Panc1 (cell line): ENCODE data around the gene MEX3D. TPM values are rescaled to one million over a fixed set of nuclear protein-coding genes. Genes with fewer than 3 reads are reported as not detected.

Experiments used
- ATAC-seq: fragments of 200-7000 bp; cut with Tn5 transposase; 2 replicates; pipeline ENCODE4 v1.9.1; 2020; ENCODE audit warnings: mild to moderate bottlenecking, moderate library complexity
- BruUV-seq: library from RNA; stranded (reverse); fragments of 400-500 nt; replicated peaks from 2 replicates; lab custom pipeline; 2021; lab: Mats Ljungman, UMichigan
- CTCF ChIA-PET: fragments of 300-600 bp; sonication (Branson Sonifier 250); formaldehyde crosslinking; loops from one replicate; lab custom pipeline; 2022; ENCODE audit warnings: antibody characterized with exemption; lab: Charles Lee
- POLR2A ChIA-PET: fragments of 300-600 bp; sonication (Branson Sonifier 250); formaldehyde crosslinking; loops from one replicate; lab custom pipeline; 2022; ENCODE audit warnings: antibody characterized with exemption; lab: Charles Lee
- DNase-seq: peaks from one replicate; pipeline ENCODE4 v3.0.0-alpha.2; 2010; ENCODE audit warnings: low read depth, low spot score
- H3K27ac ChIP-seq: 2 replicates; pipeline ENCODE4 v1.5.1; 2011; ENCODE audit warnings: mild to moderate bottlenecking, low read length, inconsistent platforms
- H3K27me3 ChIP-seq: fragments of 200-500 bp; sonication (Bioruptor generic); 2 replicates; pipeline ENCODE4 v1.6.0; 2014; ENCODE audit warnings: low read length, inconsistent platforms; ENCODE audit not compliant: control insufficient read depth, insufficient read depth
- H3K36me3 ChIP-seq: fragments of 200-500 bp; sonication (Bioruptor generic); 2 replicates; pipeline ENCODE4 v1.5.1; 2014; ENCODE audit warnings: inconsistent platforms, mild to moderate bottlenecking, low read length, moderate library complexity; ENCODE audit not compliant: control insufficient read depth, insufficient read depth
- H3K4me1 ChIP-seq: 2 replicates; pipeline ENCODE4 v1.5.1; 2011; ENCODE audit warnings: inconsistent platforms, mild to moderate bottlenecking, low read length, moderate library complexity; ENCODE audit not compliant: control insufficient read depth, insufficient read depth
- H3K4me3 ChIP-seq, 2 experiments: 2 replicates each; pipeline ENCODE4 v1.5.1; 2011 to 2012; ENCODE audit warnings: low read depth in 2 of 2, low read length in 2 of 2, mild to moderate bottlenecking in 2 of 2, inconsistent platforms in 1 of 2, moderate library complexity in 1 of 2
- H3K9me3 ChIP-seq: fragments of 200-500 bp; sonication (Bioruptor generic); 2 replicates; pipeline ENCODE4 v1.5.1; 2014; ENCODE audit warnings: low read depth, mild to moderate bottlenecking, inconsistent platforms, low read length, moderate library complexity; ENCODE audit not compliant: control insufficient read depth, insufficient read depth
- POLR2AphosphoS5 ChIP-seq: IDR thresholded peaks from 2 replicates; pipeline ENCODE4 v1.6.1; 2012; ENCODE audit warnings: mild to moderate bottlenecking, low read depth, low read length, moderate library complexity
- SIN3A ChIP-seq: IDR thresholded peaks from 2 replicates; pipeline ENCODE4 v1.6.1; 2012; ENCODE audit warnings: low read depth, mild to moderate bottlenecking, low read length, moderate library complexity, borderline replicate concordance; ENCODE audit not compliant: insufficient read depth
- TCF7L2 ChIP-seq: IDR thresholded peaks from 2 replicates; pipeline ENCODE4 v1.6.1; 2011; ENCODE audit warnings: mild to moderate bottlenecking, low read depth, low read length, inconsistent platforms
- in situ Hi-C: cut with HindIII; loops from 2 replicates; pipeline ENCODE4 v1.10.0; 2016; ENCODE audit warnings: low sequenced_read_pairs, low pct_unique_long_range_greater_than_20kb
- intact Hi-C: fragments of 100-400 bp; cut with micrococcal nuclease; formaldehyde crosslinking; loops from one replicate; pipeline ENCODE4 v1.10.0; 2022; ENCODE audit not compliant: unreplicated experiment
- total RNA-seq: library from RNA; stranded (reverse); gene quantifications from one replicate; pipeline ENCODE4 v1.2.1, GENCODE V29; 2021; ENCODE audit not compliant: unreplicated experiment
- TF ChIP-seq, protein P1 (sequence below): fragments of 450-650 bp; IDR thresholded peaks from 2 replicates; pipeline ENCODE4 v1.5.1; 2017; ENCODE audit warnings: mild to moderate bottlenecking
- TF ChIP-seq, protein P2 (sequence below), 2 experiments: IDR thresholded peaks; 2 replicates each; pipeline ENCODE4 v1.6.1; 2011 to 2012; ENCODE audit warnings: low read depth in 2 of 2, control low read depth in 1 of 2, low read length in 1 of 2, mild to moderate bottlenecking in 1 of 2, moderate library complexity in 1 of 2; ENCODE audit not compliant: insufficient read depth in 1 of 2

MEX3D gene
- total RNA-seq, 1 experiment from 2014 or later: 73.7 TPM

DNA sequence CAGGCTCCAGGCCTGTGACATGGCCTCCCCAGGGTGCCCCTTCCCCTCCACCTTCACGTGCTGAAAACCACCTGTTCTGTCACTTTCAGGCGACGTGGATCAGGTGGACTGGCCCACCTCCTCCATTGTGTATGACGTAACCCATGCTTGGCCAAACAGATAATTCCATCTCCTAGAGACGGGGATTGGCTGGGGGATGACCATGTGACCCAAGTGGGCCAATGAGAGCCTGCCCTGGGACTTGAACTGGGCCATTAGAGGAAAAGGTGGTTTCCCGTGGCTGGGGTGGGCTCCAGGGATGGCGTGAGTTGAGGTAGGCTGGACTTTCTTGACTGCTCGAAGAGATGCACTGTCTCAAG lies 51.8 kb downstream of the MEX3D start:
- intact Hi-C loops: no loop called here
- no TSS peak for BruUV-seq
- ChIA-PET POLR2A (no interaction called here), CTCF (no interaction called here)
- Histone ChIP-seq H3K27ac (no peak overlapping the region), H3K9me3 (no peaks in the 10 kb centered on the region), H3K36me3 (peaks cover 2% of the 10 kb centered on the region; the same call in 1 of the 2 replicates), H3K4me3 (no peak overlapping the region), H3K4me1 (no peaks in the 10 kb centered on the region), H3K27me3 (no peaks in the 10 kb centered on the region)
- ATAC-seq: no peak
- TF ChIP-seq TCF7L2: no peak
- no peak for TF ChIP-seq POLR2AphosphoS5
- TF ChIP-seq, protein P1, sequence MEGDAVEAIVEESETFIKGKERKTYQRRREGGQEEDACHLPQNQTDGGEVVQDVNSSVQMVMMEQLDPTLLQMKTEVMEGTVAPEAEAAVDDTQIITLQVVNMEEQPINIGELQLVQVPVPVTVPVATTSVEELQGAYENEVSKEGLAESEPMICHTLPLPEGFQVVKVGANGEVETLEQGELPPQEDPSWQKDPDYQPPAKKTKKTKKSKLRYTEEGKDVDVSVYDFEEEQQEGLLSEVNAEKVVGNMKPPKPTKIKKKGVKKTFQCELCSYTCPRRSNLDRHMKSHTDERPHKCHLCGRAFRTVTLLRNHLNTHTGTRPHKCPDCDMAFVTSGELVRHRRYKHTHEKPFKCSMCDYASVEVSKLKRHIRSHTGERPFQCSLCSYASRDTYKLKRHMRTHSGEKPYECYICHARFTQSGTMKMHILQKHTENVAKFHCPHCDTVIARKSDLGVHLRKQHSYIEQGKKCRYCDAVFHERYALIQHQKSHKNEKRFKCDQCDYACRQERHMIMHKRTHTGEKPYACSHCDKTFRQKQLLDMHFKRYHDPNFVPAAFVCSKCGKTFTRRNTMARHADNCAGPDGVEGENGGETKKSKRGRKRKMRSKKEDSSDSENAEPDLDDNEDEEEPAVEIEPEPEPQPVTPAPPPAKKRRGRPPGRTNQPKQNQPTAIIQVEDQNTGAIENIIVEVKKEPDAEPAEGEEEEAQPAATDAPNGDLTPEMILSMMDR: no peak
- TF ChIP-seq SIN3A: no peak
- TF ChIP-seq, protein P2, sequence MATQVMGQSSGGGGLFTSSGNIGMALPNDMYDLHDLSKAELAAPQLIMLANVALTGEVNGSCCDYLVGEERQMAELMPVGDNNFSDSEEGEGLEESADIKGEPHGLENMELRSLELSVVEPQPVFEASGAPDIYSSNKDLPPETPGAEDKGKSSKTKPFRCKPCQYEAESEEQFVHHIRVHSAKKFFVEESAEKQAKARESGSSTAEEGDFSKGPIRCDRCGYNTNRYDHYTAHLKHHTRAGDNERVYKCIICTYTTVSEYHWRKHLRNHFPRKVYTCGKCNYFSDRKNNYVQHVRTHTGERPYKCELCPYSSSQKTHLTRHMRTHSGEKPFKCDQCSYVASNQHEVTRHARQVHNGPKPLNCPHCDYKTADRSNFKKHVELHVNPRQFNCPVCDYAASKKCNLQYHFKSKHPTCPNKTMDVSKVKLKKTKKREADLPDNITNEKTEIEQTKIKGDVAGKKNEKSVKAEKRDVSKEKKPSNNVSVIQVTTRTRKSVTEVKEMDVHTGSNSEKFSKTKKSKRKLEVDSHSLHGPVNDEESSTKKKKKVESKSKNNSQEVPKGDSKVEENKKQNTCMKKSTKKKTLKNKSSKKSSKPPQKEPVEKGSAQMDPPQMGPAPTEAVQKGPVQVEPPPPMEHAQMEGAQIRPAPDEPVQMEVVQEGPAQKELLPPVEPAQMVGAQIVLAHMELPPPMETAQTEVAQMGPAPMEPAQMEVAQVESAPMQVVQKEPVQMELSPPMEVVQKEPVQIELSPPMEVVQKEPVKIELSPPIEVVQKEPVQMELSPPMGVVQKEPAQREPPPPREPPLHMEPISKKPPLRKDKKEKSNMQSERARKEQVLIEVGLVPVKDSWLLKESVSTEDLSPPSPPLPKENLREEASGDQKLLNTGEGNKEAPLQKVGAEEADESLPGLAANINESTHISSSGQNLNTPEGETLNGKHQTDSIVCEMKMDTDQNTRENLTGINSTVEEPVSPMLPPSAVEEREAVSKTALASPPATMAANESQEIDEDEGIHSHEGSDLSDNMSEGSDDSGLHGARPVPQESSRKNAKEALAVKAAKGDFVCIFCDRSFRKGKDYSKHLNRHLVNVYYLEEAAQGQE (IDR thresholded peaks at IDR 0.05; ENCODE audit: insufficient read depth in 1 of 2, low read depth in 2 of 2, low read length in 1 of 2): no peak
- in situ Hi-C loops: no loop called here
- no peak for DNase-seq

DNA sequence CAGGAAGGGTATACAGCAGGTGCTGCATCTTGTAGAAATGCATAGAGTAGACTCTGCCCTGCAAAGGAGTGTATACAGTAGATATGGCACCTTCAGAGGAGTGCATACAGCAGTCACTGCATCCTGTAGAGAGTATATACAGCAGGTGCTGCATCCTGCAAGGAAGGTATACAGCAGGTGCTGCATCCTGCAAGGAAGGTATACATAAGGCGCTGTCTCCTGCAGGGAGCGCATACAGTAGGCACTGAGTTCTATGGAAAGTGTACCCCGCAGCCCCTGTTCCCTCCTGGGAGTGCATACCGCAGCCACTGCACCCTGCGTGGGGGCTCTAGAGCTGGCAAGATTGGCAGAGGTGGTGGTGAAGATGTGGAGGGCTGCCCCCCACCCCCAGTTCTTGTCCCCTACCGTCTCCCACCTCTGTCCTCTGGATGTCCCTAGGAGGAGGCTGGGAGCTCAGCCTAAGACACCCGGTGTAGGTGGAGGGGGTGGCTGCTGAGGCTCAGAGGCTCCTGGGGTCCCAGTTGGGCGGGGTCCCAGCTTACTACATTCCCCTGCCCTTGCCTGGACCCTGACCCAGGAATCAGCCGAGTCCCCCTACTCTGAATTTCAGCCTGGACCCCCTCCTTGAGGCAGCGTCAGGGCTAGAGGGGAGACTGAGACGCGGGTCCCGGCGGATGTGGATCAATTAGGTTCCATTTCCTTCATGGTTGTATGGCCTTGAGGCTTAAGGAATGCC lies 53.0 kb downstream of the MEX3D start:
- no peaks in the 10 kb centered on the region for H3K4me1 ChIP-seq
- ATAC-seq (no peak), DNase-seq (no peak)
- intact Hi-C loops: no loop called here
- H3K36me3 ChIP-seq: peaks cover 2% of the 10 kb centered on the region; the same call in 1 of the 2 replicates
- in situ Hi-C loops: no loop called here
- no peak overlapping the region for H3K27ac ChIP-seq
- H3K27me3 ChIP-seq: no peaks in the 10 kb centered on the region
- no peaks in the 10 kb centered on the region for H3K9me3 ChIP-seq
- BruUV-seq: no TSS peak
- no peak overlapping the region for H3K4me3 ChIP-seq
- POLR2A ChIA-PET: interaction anchor here (0.5 to 0.7 kb wide), 2 partner anchors 70 to 246 kb away, joined by 6 to 12 read pairs; no protein-coding TSS in a partner anchor
- CTCF ChIA-PET: interaction anchor here (0.6 kb wide), 1 partner anchor 73 kb away, joined by 8 read pairs; no protein-coding TSS in a partner anchor
- TF ChIP-seq, protein P1: no peak
- TF ChIP-seq, protein P2 (IDR thresholded peaks at IDR 0.05; ENCODE audit: insufficient read depth in 1 of 2, low read depth in 2 of 2, low read length in 1 of 2): no peak
- no peak for TF ChIP-seq SIN3A
